GM12864 (cell line): ENCODE measurements around the gene PLS1.

ENCODE experiments used
- DNase-seq: peaks from one replicate; pipeline ENCODE4 v3.0.0-alpha.2; 2011; ENCODE audit warnings: low read depth
- H3K4me3 ChIP-seq: 2 replicates; pipeline ENCODE4 v1.5.1; 2011; ENCODE audit warnings: mild to moderate bottlenecking, low read depth, low read length, control low read depth
- CTCF ChIP-seq: IDR thresholded peaks from 2 replicates; pipeline ENCODE4 v1.5.1; 2011; ENCODE audit warnings: low read depth, mild to moderate bottlenecking, moderate library complexity, low read length, control low read depth, inconsistent platforms; ENCODE audit errors: missing control alignments

PLS1 gene

DNA sequence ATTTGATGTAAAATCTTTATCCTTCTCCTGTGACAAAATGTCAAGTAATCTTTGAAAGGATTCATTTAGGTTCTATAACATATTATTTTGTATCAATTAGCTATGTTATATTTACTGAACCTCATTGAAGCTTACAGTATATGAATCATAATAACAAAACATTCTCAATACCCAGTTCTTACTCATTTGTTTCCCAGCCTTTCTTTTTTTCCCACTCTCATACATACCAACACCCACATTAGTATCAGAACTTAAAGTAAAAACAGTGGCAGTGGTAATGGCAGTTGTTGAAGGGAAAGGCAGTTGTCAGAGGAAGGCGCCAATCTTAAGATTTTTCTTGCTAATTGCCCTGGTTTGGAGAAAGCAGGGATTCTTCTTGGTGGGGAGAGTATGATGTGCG is 94.4 kb downstream of the PLS1 start:
- no peak for DNase-seq
- TF ChIP-seq CTCF = no peak
- no peak overlapping the region for H3K4me3 ChIP-seq

- H3K4me3 ChIP-seq = no peak overlapping the region
- no peak for TF ChIP-seq CTCF
- no peak for DNase-seq
These were observed 95.3 kb downstream of the PLS1 start for GRCh38 chr3:142691527-142691926.

GRCh38 chr3:142693136-142693853 is 97.1 kb downstream of the PLS1 start:
- DNase-seq = no peak
- TF ChIP-seq CTCF = no peak
- H3K4me3 ChIP-seq = no peak overlapping the region

DNA sequence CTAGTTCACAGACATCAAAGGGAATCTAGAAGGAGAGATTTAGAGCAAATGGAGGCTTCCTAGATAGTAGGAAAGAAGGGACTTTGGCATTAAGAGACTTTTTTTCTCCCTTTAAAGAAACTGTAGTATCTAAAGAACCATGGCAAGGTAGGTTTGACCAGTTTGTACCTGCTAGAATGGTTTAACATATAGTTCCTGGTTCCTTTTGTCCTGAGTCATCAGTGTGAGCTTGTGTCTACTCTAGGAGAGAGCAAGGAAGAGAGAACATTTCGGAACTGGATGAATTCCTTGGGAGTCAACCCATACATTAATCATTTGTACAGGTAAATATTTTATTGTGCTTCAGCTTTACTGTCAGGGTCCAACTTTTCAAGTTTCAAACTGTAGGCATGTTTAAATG is 98.0 kb downstream of the PLS1 start:
- TF ChIP-seq CTCF = no peak
- DNase-seq = no peak

GRCh38 chr3:142705198-142705597 is 109.0 kb downstream of the PLS1 start:
- no peak for TF ChIP-seq CTCF
- no peak overlapping the region for H3K4me3 ChIP-seq
- DNase-seq = no peak

More for the DNA sequence above, 98.0 kb downstream of the PLS1 start:
- no peak overlapping the region for H3K4me3 ChIP-seq

DNA sequence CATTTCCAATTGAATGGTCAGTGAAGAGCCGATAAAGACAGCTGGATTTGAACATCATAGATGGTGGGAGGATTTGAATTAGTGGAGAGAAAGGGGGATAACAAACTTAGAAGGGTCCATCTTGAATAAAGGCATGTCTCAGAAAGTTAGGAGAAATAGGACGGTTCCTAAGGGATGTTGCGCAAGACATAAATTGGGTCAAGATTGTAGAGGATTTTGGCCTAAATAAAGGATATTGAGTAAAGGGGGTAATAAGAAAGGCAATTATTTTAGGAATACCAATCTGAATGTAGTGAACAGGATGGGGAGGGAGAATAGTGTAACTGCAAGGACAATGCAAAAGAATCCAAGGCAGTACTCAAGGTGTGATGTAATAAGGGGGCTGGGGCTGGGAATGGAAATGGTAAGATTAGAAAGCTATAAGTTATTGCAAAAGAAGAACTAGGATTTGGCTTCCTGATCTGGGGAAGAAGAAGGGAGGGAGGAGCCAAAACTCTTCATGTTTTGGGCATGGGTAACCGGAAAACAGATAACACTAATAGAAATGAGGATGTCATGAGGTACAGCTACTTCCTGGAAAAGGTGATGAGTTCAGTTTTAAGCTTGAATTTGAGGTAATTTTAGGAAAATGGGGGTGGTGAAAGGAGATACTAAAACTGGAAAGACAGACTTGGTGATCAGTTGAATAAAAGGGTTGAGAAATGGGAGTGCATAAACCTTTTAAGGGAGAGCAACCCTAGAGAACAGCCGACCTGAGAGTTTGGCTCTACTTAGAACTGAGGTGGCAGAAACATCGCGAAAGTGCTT is 110.3 kb downstream of the PLS1 start:
- H3K4me3 ChIP-seq = no peak overlapping the region
- DNase-seq = no peak
- TF ChIP-seq CTCF = no peak
